ENCODE data around the gene ZHX3. TPM values are rescaled to one million over a fixed set of nuclear protein-coding genes. Genes with fewer than 3 reads are reported as not detected.
A peak's percentile ranks its signal among the peaks of the same experiment; 100 is the strongest.

The ZHX3 gene
- total and polyA plus RNA-seq, 2 experiments from 2014 or later, result 5.8 to 10.3 TPM

DNA sequence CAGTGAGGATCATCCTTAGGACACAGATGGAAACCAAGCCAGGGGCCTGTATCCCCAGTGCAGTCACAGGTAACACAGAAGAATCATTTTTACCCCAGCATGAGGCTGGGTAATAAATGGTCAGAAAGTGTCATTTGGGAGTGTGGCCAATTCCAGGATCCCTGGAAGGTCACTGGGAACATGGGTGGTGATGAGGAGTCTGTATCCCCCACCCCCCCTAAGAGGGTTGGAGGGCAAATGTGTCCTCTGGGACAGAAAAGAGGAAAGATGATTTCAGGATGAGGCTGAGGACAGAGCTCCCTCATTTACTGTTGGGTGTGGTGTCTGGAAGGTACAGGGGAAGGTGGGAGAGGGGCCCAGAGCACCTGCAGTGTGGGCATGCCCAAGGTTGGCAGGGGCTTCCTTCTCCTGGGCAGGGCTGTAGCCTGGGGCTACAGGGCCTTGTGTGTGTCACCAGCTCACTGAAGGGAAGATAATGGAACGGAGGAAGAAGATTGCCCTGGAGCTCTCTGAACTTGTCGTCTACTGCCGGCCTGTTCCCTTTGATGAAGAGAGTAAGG lies 145.7 kb downstream of the ZHX3 start:
- Histone ChIP-seq H3K27ac (peak overlapping the region; percentile 5), H3K27me3 (no peaks in the 10 kb centered on the region), H3K36me3 (peaks cover 65% of the 10 kb centered on the region), H3K4me1 (ENCODE audit: low read depth) (no peaks in the 10 kb centered on the region), H3K9me3 (ENCODE audit: low read depth) (no peaks in the 10 kb centered on the region), H3K4me3 (no peak overlapping the region)
- TF ChIP-seq, protein P1, sequence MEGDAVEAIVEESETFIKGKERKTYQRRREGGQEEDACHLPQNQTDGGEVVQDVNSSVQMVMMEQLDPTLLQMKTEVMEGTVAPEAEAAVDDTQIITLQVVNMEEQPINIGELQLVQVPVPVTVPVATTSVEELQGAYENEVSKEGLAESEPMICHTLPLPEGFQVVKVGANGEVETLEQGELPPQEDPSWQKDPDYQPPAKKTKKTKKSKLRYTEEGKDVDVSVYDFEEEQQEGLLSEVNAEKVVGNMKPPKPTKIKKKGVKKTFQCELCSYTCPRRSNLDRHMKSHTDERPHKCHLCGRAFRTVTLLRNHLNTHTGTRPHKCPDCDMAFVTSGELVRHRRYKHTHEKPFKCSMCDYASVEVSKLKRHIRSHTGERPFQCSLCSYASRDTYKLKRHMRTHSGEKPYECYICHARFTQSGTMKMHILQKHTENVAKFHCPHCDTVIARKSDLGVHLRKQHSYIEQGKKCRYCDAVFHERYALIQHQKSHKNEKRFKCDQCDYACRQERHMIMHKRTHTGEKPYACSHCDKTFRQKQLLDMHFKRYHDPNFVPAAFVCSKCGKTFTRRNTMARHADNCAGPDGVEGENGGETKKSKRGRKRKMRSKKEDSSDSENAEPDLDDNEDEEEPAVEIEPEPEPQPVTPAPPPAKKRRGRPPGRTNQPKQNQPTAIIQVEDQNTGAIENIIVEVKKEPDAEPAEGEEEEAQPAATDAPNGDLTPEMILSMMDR (IDR thresholded peaks at IDR 0.05; ENCODE audit: low read depth, low read length), result no peak
- no peak for DNase-seq (ENCODE audit: low read depth in 1 of 2, low spot score in 1 of 2)

DNA sequence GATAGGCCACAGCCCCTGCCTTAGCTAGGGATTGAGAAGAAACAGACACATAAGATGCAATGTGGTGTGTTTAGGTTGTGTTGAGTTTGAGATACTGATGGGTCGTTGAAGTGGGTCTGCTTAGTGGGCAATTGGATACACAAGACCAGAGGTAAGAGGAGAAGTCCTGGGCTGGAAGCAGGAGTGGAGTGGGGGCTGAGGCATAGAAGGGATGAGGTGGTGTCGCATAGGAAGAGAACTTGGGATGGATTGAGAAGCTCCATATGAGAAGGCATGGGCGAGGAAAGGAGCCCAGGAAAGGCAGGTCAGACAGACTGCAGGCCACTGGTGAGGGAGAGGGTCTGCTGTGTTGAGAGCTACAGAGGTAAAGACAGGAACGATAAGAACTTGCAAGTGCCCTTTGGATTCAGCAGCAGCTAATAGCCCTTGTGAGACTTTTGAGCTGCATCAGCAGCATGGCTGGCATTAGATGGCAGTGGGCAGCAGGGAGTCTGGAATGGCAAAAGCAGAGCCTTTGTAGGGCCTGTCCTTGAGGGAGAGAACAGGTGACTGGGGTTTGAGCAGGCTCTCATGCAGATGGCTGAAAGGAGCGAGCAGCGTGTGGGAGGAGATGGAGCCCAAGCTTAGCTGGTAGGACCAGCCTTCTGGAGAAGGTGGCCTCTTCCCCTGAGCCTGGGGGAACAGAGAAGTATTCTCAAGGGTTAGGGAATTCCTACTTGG lies 147.0 kb downstream of the ZHX3 start:
- Histone ChIP-seq H3K36me3 (peaks cover 72% of the 10 kb centered on the region), H3K27ac (no peak overlapping the region), H3K27me3 (no peaks in the 10 kb centered on the region), H3K4me1 (ENCODE audit: low read depth) (no peaks in the 10 kb centered on the region), H3K4me3 (no peak overlapping the region), H3K9me3 (ENCODE audit: low read depth) (no peaks in the 10 kb centered on the region)
- DNase-seq (ENCODE audit: low read depth in 1 of 2, low spot score in 1 of 2), result no peak
- TF ChIP-seq, protein P1 (IDR thresholded peaks at IDR 0.05; ENCODE audit: low read depth, low read length), result no peak

DNA sequence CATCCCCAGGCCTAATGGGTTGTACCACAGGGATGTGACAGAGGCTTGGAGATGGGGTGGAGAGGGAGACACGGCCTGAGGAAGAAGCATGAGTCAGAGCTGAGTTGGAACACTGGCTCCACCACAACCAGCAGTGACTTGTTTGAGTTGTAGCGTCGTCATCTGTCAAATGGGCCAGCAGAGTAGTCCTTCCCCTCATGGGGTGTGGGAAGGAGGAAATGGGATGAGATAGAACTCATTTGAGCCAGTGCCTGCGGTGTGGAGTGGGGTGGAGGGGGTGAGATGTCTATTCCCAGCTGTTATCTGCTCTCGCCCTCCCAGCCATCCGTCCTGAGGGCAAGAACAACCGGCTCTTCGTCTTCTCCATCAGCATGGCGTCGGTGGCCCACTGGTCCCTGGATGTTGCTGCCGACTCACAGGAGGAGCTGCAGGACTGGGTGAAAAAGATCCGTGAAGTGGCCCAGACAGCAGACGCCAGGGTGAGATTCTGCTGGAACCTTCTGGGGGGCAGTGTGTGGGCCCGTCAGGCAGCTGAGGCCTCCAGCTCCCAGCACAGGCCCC lies 147.7 kb downstream of the ZHX3 start:
- DNase-seq (ENCODE audit: low read depth in 1 of 2, low spot score in 1 of 2), result peak in 1 of 2 donors; percentile 40
- H3K27ac ChIP-seq, result no peak overlapping the region
- no peaks in the 10 kb centered on the region for H3K9me3 ChIP-seq (ENCODE audit: low read depth)
- no peaks in the 10 kb centered on the region for H3K27me3 ChIP-seq
- no peak overlapping the region for H3K4me3 ChIP-seq
- H3K4me1 ChIP-seq (ENCODE audit: low read depth), result no peaks in the 10 kb centered on the region
- H3K36me3 ChIP-seq, result peaks cover 76% of the 10 kb centered on the region
- TF ChIP-seq, protein P1 (IDR thresholded peaks at IDR 0.05; ENCODE audit: low read depth, low read length), result no peak

DNA sequence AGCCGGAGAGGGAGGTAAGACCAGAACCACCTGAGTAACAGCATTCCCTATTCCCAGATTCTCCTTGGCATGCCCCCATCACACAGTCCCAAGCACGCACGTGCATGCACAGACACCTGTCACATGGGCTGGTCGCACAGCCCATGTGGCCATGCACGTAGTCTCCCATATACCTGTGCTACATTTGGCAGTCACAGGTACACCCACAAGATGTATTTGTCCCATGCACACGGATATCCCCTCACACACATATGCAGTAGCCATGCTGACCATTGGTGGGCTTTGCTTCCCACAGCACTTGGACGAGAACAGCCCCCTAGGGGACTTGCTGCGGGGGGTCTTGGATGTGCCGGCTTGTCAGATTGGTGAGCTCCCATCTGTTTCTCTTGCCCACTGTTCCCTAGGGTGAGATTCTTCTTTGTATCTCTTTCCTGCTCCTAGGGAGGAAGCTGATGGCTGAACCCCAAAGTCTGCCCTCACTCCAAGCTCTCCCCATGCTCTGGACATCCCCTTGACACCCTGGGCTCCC lies 148.3 kb downstream of the ZHX3 start:
- TF ChIP-seq, protein P1 (IDR thresholded peaks at IDR 0.05; ENCODE audit: low read depth, low read length), result no peak
- H3K9me3 ChIP-seq (ENCODE audit: low read depth), result no peaks in the 10 kb centered on the region
- no peak overlapping the region for H3K4me3 ChIP-seq
- H3K27ac ChIP-seq, result no peak overlapping the region
- H3K27me3 ChIP-seq, result no peaks in the 10 kb centered on the region
- no peak for DNase-seq (ENCODE audit: low read depth in 1 of 2, low spot score in 1 of 2)
- H3K4me1 ChIP-seq (ENCODE audit: low read depth), result no peaks in the 10 kb centered on the region
- H3K36me3 ChIP-seq, result peaks cover 72% of the 10 kb centered on the region

DNA sequence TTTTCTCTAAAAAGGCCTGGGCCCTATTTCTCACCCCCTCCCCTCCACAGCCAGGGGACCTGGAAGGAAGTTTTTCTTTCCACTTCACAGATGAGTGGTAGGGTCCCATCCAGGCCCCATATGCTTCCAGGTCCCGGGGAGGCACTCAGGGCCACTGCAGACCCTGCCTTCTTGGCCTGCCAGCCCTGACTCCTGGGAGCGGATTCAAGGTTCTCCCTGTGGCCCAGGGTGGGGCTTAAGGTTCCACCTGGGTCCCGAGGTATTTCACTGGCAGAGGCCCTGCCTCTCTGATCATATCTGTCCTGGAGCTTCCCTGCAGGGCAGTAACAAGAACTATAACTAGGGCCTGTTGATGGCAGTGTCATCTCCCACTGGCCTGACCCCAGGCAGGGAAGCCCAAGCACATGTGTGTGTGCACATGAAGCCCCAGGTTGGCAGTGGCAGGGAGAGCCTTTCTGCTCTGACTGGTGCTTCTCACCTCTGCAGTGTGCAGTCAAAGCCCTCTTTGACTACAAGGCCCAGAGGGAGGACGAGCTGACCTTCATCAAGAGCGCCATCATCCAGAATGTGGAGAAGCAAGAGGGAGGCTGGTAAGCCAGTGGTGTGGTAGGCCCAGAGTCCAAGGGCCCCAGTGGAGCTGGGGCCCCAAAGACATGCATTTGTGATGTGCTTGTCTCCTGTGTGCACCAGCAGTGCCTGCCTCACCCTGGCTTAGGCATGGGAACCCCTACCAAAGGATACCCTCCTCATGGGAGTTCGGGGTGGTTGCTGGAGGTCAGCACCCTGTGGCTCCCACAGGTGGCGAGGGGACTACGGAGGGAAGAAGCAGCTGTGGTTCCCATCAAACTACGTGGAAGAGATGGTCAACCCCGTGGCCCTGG lies 149.0 kb downstream of the ZHX3 start:
- Histone ChIP-seq H3K4me3 (no peak overlapping the region), H3K4me1 (ENCODE audit: low read depth) (no peaks in the 10 kb centered on the region), H3K27ac (no peak overlapping the region), H3K9me3 (ENCODE audit: low read depth) (no peaks in the 10 kb centered on the region), H3K36me3 (peaks cover 70% of the 10 kb centered on the region), H3K27me3 (no peaks in the 10 kb centered on the region)
- DNase-seq (ENCODE audit: low read depth in 1 of 2, low spot score in 1 of 2), result no peak
- TF ChIP-seq, protein P1 (IDR thresholded peaks at IDR 0.05; ENCODE audit: low read depth, low read length), result no peak

Data from cardiac muscle cell (in vitro differentiated cells and primary cell).